HEK293 (cell line): ENCODE measurements around the gene CLIC3.

Experiments used
- CTCF ChIA-PET: fragments of 350-600 bp; formaldehyde crosslinking; extraction: SDS; loops from one replicate; lab custom pipeline; 2021; ENCODE audit warnings: antibody characterized with exemption; lab: Yijun Ruan, JAX
- POLR2A ChIA-PET: fragments of 300-600 bp; formaldehyde crosslinking; extraction: SDS; loops from one replicate; lab custom pipeline; 2020; ENCODE audit warnings: antibody characterized with exemption, inconsistent platforms; lab: Yijun Ruan, JAX
- H3K27ac ChIP-seq: fragments of 200-500 bp; sonication (Bioruptor generic); 2 replicates; pipeline ENCODE4 v1.5.1; 2014; ENCODE audit warnings: low read depth, low read length, control low read depth, inconsistent platforms; ENCODE audit errors: extremely low read depth
- H3K36me3 ChIP-seq, 2 experiments: fragments of 200-500 bp in 1 of 2; sonication (Bioruptor generic) in 1 of 2; 1 replicate in 1 of 2; 2 replicates in 1 of 2; pipeline ENCODE4 v1.5.1; 2014 to 2017; ENCODE audit warnings: inconsistent platforms in 2 of 2, low read length in 2 of 2; ENCODE audit not compliant: control insufficient read depth in 2 of 2, insufficient read depth in 1 of 2
- H3K4me1 ChIP-seq: fragments of 200-500 bp; sonication (Bioruptor generic); 2 replicates; pipeline ENCODE4 v1.5.1; 2014; ENCODE audit warnings: mild to moderate bottlenecking, low read length, inconsistent platforms; ENCODE audit not compliant: control insufficient read depth, insufficient read depth
- H3K4me3 ChIP-seq: 2 replicates; pipeline ENCODE4 v1.5.1; 2011; ENCODE audit warnings: low read depth, mild to moderate bottlenecking, control low read depth, low read length, moderate library complexity
- H3K9me3 ChIP-seq: fragments of 200-500 bp; sonication (Bioruptor generic); 2 replicates; pipeline ENCODE4 v1.5.1; 2014; ENCODE audit warnings: low read depth, low read length, inconsistent platforms; ENCODE audit not compliant: control insufficient read depth, insufficient read depth
- EGR2 ChIP-seq: fragments of 450-650 bp; formaldehyde crosslinking; IDR thresholded peaks from 2 replicates; pipeline ENCODE4 v1.5.1; 2016; ENCODE audit warnings: low read depth, missing biosample characterization, missing genetic modification characterization
- GLIS2 ChIP-seq: fragments of 450-650 bp; formaldehyde crosslinking; IDR thresholded peaks from 2 replicates; pipeline ENCODE4 v1.5.1; 2016; ENCODE audit warnings: missing biosample characterization, missing genetic modification characterization
- KLF1 ChIP-seq: fragments of 450-650 bp; formaldehyde crosslinking; IDR thresholded peaks from 2 replicates; pipeline ENCODE4 v1.5.1; 2016; ENCODE audit warnings: missing biosample characterization, missing genetic modification characterization
- KLF10 ChIP-seq: fragments of 450-650 bp; IDR thresholded peaks from 2 replicates; pipeline ENCODE4 v1.5.1; 2018; ENCODE audit warnings: missing biosample characterization, mild to moderate bottlenecking, missing genetic modification characterization
- PRDM1 ChIP-seq: fragments of 450-650 bp; formaldehyde crosslinking; IDR thresholded peaks from 2 replicates; pipeline ENCODE4; 2016; ENCODE audit warnings: missing biosample characterization, missing genetic modification characterization
- ZBTB17 ChIP-seq: fragments of 450-650 bp; formaldehyde crosslinking; IDR thresholded peaks from 2 replicates; pipeline ENCODE4 v1.5.1; 2016; ENCODE audit warnings: missing biosample characterization, missing genetic modification characterization
- ZFHX2 ChIP-seq: fragments of 450-650 bp; formaldehyde crosslinking; conservative IDR thresholded peaks from 2 replicates; pipeline ENCODE4 v1.5.1; 2016; ENCODE audit warnings: missing biosample characterization, missing genetic modification characterization
- ZNF132 ChIP-seq: fragments of 450-650 bp; formaldehyde crosslinking; IDR thresholded peaks from 2 replicates; pipeline ENCODE4 v1.5.1; 2017; ENCODE audit warnings: missing biosample characterization, missing genetic modification characterization, borderline replicate concordance
- ZNF341 ChIP-seq: fragments of 450-650 bp; formaldehyde crosslinking; IDR thresholded peaks from 2 replicates; pipeline ENCODE4; 2016; ENCODE audit warnings: low read depth, missing biosample characterization, missing genetic modification characterization
- ZNF426 ChIP-seq: fragments of 450-650 bp; formaldehyde crosslinking; IDR thresholded peaks from 2 replicates; pipeline ENCODE4 v1.5.1; 2017; ENCODE audit warnings: missing biosample characterization, missing genetic modification characterization, mild to moderate bottlenecking, inconsistent platforms, moderate library complexity
- ZNF433 ChIP-seq: fragments of 450-650 bp; formaldehyde crosslinking; IDR thresholded peaks from 2 replicates; pipeline ENCODE4 v1.5.1; 2016; ENCODE audit warnings: missing biosample characterization, missing genetic modification characterization, low read depth
- ZNF501 ChIP-seq: fragments of 450-650 bp; formaldehyde crosslinking; IDR thresholded peaks from 2 replicates; pipeline ENCODE4 v1.5.1; 2016; ENCODE audit warnings: missing biosample characterization, missing genetic modification characterization
- ZNF596 ChIP-seq: fragments of 450-650 bp; IDR thresholded peaks from 2 replicates; pipeline ENCODE4 v1.5.0; 2018; ENCODE audit warnings: missing biosample characterization, mild to moderate bottlenecking, missing genetic modification characterization, moderate library complexity
- ZNF623 ChIP-seq: fragments of 450-650 bp; formaldehyde crosslinking; IDR thresholded peaks from 2 replicates; pipeline ENCODE4 v1.5.1; 2016; ENCODE audit warnings: missing biosample characterization, missing genetic modification characterization
- ZNF785 ChIP-seq: fragments of 450-650 bp; formaldehyde crosslinking; IDR thresholded peaks from 2 replicates; pipeline ENCODE4 v1.5.1; 2016; ENCODE audit warnings: missing biosample characterization, missing genetic modification characterization
- TF ChIP-seq, protein P1 (sequence below): fragments of 450-650 bp; formaldehyde crosslinking; IDR thresholded peaks from 2 replicates; pipeline ENCODE4 v1.5.1; 2016; ENCODE audit warnings: missing biosample characterization, missing genetic modification characterization
- TF ChIP-seq, protein P2 (sequence below): fragments of 450-650 bp; formaldehyde crosslinking; IDR thresholded peaks from 2 replicates; pipeline ENCODE4 v1.5.1; 2016; ENCODE audit warnings: missing biosample characterization, missing genetic modification characterization
- TF ChIP-seq, protein P3 (sequence below): fragments of 450-650 bp; formaldehyde crosslinking; IDR thresholded peaks from 2 replicates; pipeline ENCODE4 v1.5.1; 2017; ENCODE audit warnings: missing biosample characterization, missing genetic modification characterization
- TF ChIP-seq, protein P4 (sequence below): fragments of 450-650 bp; formaldehyde crosslinking; IDR thresholded peaks from 2 replicates; pipeline ENCODE4 v1.5.1; 2016; ENCODE audit warnings: missing biosample characterization, missing genetic modification characterization

The CLIC3 gene

DNA sequence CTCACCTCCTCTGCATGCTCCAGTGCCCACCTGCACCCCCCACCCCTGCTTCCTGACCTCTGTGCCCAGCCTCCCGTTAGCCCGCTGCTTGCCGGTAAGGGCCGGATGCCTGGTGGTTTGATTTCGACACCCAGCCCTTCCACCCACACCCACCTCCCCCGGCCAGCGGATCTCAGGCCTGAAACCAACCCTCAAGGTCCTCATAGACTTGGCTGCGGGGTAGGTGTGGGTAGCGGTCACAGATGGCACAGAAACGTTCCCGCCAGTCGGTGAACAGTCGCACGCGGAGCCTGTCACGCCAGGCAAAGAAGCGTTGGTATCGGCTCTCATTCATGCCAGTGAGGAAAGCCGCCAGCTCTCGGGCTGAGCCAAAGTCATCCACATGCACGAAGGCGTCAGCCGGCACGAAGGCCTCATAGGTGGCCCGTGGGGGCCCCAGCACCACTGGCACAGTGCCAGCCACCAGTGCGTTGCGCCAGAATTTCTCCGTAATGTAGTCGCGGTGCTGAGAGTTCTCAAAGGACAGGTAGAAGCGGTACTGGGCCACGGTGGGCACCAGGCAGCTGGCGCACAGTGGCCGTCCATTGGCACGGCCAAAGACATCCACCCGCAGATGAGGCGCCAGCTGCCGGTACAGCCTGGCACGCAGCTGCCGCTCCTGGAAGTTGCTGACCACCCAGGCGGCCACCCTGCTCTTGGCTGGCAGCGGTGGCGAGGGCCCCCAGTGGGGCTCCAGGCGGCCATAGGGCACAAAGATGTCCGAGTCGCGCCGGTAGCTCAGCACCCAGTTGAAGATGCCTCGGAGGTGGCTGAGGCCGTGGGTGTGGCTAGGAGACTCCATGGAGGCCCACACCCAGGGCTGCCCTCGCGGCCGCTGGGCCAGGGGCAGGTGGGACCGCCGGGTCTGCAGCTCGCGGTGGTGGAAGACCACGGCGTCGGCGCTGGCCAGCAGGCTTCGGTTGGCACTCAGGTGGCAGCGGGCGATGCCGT is 34.5 kb upstream of the CLIC3 start:
- peak; percentile 86 for TF ChIP-seq ZFHX2 (tag by site-specific recombination)
- TF ChIP-seq EGR2 (tag by site-specific recombination): peak; percentile 86
- peak; percentile 54; the same call in 1 of the 2 replicates for TF ChIP-seq ZNF341 (tag by site-specific recombination)
- TF ChIP-seq, protein P1, sequence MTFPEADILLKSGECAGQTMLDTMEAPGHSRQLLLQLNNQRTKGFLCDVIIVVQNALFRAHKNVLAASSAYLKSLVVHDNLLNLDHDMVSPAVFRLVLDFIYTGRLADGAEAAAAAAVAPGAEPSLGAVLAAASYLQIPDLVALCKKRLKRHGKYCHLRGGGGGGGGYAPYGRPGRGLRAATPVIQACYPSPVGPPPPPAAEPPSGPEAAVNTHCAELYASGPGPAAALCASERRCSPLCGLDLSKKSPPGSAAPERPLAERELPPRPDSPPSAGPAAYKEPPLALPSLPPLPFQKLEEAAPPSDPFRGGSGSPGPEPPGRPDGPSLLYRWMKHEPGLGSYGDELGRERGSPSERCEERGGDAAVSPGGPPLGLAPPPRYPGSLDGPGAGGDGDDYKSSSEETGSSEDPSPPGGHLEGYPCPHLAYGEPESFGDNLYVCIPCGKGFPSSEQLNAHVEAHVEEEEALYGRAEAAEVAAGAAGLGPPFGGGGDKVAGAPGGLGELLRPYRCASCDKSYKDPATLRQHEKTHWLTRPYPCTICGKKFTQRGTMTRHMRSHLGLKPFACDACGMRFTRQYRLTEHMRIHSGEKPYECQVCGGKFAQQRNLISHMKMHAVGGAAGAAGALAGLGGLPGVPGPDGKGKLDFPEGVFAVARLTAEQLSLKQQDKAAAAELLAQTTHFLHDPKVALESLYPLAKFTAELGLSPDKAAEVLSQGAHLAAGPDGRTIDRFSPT (tag by site-specific recombination): 0 out of 2 replicates have a peak, but pooled peaks have one; percentile 32
- no peak for TF ChIP-seq KLF1 (tag by site-specific recombination)
- TF ChIP-seq ZNF501 (tag by site-specific recombination): no peak
- TF ChIP-seq, protein P2, sequence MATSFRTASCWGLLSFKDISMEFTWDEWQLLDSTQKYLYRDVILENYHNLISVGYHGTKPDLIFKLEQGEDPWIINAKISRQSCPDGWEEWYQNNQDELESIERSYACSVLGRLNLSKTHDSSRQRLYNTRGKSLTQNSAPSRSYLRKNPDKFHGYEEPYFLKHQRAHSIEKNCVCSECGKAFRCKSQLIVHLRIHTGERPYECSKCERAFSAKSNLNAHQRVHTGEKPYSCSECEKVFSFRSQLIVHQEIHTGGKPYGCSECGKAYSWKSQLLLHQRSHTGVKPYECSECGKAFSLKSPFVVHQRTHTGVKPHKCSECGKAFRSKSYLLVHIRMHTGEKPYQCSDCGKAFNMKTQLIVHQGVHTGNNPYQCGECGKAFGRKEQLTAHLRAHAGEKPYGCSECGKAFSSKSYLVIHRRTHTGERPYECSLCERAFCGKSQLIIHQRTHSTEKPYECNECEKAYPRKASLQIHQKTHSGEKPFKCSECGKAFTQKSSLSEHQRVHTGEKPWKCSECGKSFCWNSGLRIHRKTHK (tag by site-specific recombination): no peak
- no peak overlapping the region for H3K27ac ChIP-seq
- CTCF ChIA-PET: interaction anchor here (0.7 to 5.8 kb wide), 21 partner anchors 12 to 253 kb away, joined by 3 to 86 read pairs (median 11); partner anchors contain the start of genes CLIC3, NPDC1, SAPCD2 and TMEM141
- peaks cover 2% of the 10 kb centered on the region; the same call in 1 of the 2 replicates for H3K4me1 ChIP-seq
- POLR2A ChIA-PET: interaction anchor here (0.6 to 0.8 kb wide), 2 partner anchors 9 to 24 kb away, joined by 3 to 4 read pairs; no protein-coding TSS in a partner anchor
- no peaks in the 10 kb centered on the region for H3K36me3 ChIP-seq
- H3K9me3 ChIP-seq: no peaks in the 10 kb centered on the region
- no peak overlapping the region for H3K4me3 ChIP-seq

DNA sequence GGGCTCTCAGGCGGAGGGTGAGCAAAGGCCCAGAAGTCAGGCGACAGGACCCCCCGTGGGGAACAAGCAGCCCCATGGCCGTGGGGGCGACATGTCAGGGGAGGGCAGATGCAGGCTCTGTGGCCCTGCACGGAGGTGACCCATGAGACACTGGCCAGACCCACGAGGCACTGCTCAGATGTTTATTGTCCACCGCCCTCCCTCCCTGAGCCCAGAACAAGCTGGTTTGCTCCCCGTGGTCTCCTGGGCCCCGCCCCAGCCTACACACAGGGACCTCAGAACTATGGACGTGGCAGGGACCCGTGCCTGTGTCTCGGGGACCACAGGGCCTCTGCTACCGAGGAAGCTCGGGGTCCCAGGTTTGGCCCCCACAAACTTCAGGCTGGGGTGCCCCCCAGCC is 33.6 kb upstream of the CLIC3 start:
- Histone ChIP-seq H3K36me3 (no peaks in the 10 kb centered on the region), H3K9me3 (no peaks in the 10 kb centered on the region), H3K4me1 (peaks cover 2% of the 10 kb centered on the region; the same call in 1 of the 2 replicates), H3K27ac (no peak overlapping the region), H3K4me3 (no peak overlapping the region)
- POLR2A ChIA-PET: interaction anchor here (0.5 to 1.7 kb wide), 10 partner anchors 11 to 211 kb away, joined by 3 to 8 read pairs (median 3); partner anchors contain the start of genes CLIC3, PAXX and TUBB4B
- CTCF ChIA-PET: interaction anchor here (0.6 to 5.8 kb wide), 68 partner anchors 9 to 866 kb away, joined by 3 to 86 read pairs (median 6); partner anchors contain the start of genes C8G, CLIC3, LCN15 and NPDC1
- TF ChIP-seq ZNF433 (tag by site-specific recombination) (no peak), ZNF623 (tag by site-specific recombination) (0 out of 2 replicates have a peak, but pooled peaks have one; percentile 11)
- TF ChIP-seq, all 188 proteins: peak for 1

DNA sequence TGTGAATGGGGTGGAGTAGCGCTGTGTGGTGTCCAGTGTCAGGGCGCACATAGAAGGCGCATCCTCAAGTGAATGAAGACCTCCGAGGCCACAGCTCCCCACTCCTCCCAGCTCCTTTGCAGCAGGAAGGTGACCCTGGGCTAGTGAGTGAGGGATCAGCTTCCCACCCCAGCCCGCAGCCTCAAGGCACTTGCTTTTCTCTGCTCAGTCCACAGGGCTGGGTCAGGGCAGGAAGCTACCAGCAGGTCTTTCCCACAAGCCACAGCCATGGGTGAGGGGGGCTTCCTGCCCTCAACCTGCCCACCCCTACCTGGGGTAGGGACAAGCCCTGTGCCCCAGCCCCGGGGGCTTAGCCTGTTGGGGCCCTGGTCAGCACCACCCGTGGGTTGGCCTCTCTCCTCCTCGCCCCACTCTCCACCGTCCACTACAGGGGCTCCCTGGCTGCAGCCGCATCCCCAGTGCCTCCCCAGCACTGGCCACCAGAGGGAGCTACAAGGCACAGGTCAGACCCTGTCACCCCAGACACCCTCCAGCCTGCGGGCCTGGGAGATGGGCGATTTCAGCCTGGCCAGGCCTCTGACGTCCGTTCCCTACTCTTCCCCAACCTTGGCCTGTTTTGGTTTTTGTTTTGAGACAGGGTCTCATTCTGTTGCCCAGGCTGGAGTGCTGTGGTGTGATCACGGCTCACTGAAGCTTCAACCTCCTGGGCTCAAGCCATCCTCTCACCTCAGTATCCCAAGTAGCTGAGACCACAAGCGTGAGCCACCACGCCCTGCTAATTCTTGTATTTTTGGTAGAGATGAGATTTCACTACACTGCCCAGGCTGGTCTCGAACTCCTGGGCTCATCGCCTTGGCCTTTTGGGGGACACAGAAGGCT is 32.9 kb upstream of the CLIC3 start:
- no peak overlapping the region for H3K4me3 ChIP-seq
- no peak overlapping the region for H3K27ac ChIP-seq
- ChIA-PET POLR2A (interaction anchor here (0.5 to 1.7 kb wide), 13 partner anchors 10 to 235 kb away, joined by 3 to 8 read pairs (median 3); partner anchors contain the start of genes CLIC3, PAXX and TUBB4B), CTCF (interaction anchor here (0.5 to 5.8 kb wide), 89 partner anchors 8 to 964 kb away, joined by 3 to 86 read pairs (median 5); partner anchors contain the start of genes C8G, CLIC3, LCN15 and NPDC1)
- peaks cover 2% of the 10 kb centered on the region; the same call in 1 of the 2 replicates for H3K4me1 ChIP-seq
- no peaks in the 10 kb centered on the region for H3K9me3 ChIP-seq
- H3K36me3 ChIP-seq: no peaks in the 10 kb centered on the region
- TF ChIP-seq ZNF426: no peak
- no peak for TF ChIP-seq ZNF341 (tag by site-specific recombination)
- no peak; the same call in 1 of the 2 replicates for TF ChIP-seq ZBTB17 (tag by site-specific recombination)
- no peak for TF ChIP-seq ZNF132 (tag by site-specific recombination)
- TF ChIP-seq ZNF785 (tag by site-specific recombination): no peak
- no peak for TF ChIP-seq GLIS2 (tag by site-specific recombination)
- TF ChIP-seq, protein P3, sequence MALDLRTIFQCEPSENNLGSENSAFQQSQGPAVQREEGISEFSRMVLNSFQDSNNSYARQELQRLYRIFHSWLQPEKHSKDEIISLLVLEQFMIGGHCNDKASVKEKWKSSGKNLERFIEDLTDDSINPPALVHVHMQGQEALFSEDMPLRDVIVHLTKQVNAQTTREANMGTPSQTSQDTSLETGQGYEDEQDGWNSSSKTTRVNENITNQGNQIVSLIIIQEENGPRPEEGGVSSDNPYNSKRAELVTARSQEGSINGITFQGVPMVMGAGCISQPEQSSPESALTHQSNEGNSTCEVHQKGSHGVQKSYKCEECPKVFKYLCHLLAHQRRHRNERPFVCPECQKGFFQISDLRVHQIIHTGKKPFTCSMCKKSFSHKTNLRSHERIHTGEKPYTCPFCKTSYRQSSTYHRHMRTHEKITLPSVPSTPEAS (tag by site-specific recombination): no peak
- no peak for TF ChIP-seq PRDM1
- no peak for TF ChIP-seq KLF10
- TF ChIP-seq ZNF596 (tag by site-specific recombination): no peak
- TF ChIP-seq, protein P4, sequence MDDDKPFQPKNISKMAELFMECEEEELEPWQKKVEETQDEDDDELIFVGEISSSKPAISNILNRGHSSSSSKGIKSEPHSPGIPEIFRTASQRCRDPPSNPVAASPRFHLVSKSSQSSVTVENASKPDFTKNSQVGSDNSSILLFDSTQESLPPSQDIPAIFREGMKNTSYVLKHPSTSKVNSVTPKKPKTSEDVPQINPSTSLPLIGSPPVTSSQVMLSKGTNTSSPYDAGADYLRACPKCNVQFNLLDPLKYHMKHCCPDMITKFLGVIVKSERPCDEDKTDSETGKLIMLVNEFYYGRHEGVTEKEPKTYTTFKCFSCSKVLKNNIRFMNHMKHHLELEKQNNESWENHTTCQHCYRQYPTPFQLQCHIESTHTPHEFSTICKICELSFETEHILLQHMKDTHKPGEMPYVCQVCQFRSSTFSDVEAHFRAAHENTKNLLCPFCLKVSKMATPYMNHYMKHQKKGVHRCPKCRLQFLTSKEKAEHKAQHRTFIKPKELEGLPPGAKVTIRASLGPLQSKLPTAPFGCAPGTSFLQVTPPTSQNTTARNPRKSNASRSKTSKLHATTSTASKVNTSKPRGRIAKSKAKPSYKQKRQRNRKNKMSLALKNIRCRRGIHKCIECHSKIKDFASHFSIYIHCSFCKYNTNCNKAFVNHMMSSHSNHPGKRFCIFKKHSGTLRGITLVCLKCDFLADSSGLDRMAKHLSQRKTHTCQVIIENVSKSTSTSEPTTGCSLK (tag by site-specific recombination): no peak
